H1 (cell line): ENCODE data around the gene SBF2. TPM values are rescaled to one million over a fixed set of nuclear protein-coding genes. Genes with fewer than 3 reads are reported as not detected.

ENCODE experiments used
- ASH2L ChIP-seq: fragments of 200-600, 300-600 bp; sonication (generic); IDR thresholded peaks from one replicate; pipeline ENCODE4 v1.7.1; 2017; ENCODE audit warnings: low read length
- ATF2 ChIP-seq: IDR thresholded peaks from 2 replicates; pipeline ENCODE4 v1.6.1; 2012; ENCODE audit warnings: low read length, inconsistent platforms
- EZH2 ChIP-seq: fragments of 200-600 bp; sonication (generic); IDR thresholded peaks from 2 replicates; pipeline ENCODE4 v1.7.1; 2012; ENCODE audit warnings: low read depth, mild to moderate bottlenecking, moderate library complexity, low read length, inconsistent platforms; ENCODE audit not compliant: severe bottlenecking
- GABPA ChIP-seq: IDR thresholded peaks from 2 replicates; pipeline ENCODE4 v1.6.1; 2011; ENCODE audit warnings: mild to moderate bottlenecking, low read length, moderate library complexity, borderline replicate concordance; ENCODE audit not compliant: insufficient read depth
- HDAC2 ChIP-seq, 2 experiments: fragments of 300-600 bp in 1 of 2; sonication (generic) in 1 of 2; IDR thresholded peaks; 2 replicates each; pipeline ENCODE4 v1.6.1; 2011 to 2012; ENCODE audit warnings: low read depth in 2 of 2, low read length in 2 of 2, mild to moderate bottlenecking in 2 of 2, moderate library complexity in 2 of 2, borderline replicate concordance in 1 of 2, inconsistent platforms in 1 of 2
- RBBP5 ChIP-seq: IDR thresholded peaks from 2 replicates; pipeline ENCODE4 v1.7.1; 2012; ENCODE audit warnings: low read depth, mild to moderate bottlenecking, inconsistent platforms, low read length, moderate library complexity, borderline replicate concordance
- SIN3A ChIP-seq, 2 experiments: IDR thresholded peaks in 1 of 2; conservative IDR thresholded peaks in 1 of 2; 2 replicates each; pipeline ENCODE4 v1.6.1; 2011 to 2012; ENCODE audit warnings: low read length in 2 of 2, improper control_type of control experiment in 1 of 2, low read depth in 1 of 2, mild to moderate bottlenecking in 1 of 2
- SRF ChIP-seq: IDR thresholded peaks from 2 replicates; pipeline ENCODE4 v1.6.1; 2011; ENCODE audit warnings: mild to moderate bottlenecking, low read depth, low read length, moderate library complexity
- polyA plus RNA-seq, 7 experiments: library from polyadenylated mRNA; depleted of rRNA in 3 of 7; stranded (reverse) in 5 of 7; unstranded in 2 of 7; fragments of >200 nt in 5 of 7; fragments of 200-250 nt in 2 of 7; gene quantifications; 1 replicate in 5 of 7; 2 replicates in 1 of 7; 4 replicates in 1 of 7; pipeline versions ENCODE4 v1.2.1 to v1.2.3, GENCODE V29; 2011 to 2013; ENCODE audit warnings: missing spikeins in 2 of 7, mixed read lengths in 2 of 7
- total RNA-seq: library from RNA; stranded (reverse); fragmentation: NEBNext Ultra II Directional; extraction: Animal tissue kit (Norgen Biotek cat#: 25700); gene quantifications from 2 replicates; pipeline ENCODE4 v1.2.1, GENCODE V29; 2021

SBF2 gene
- total and polyA plus RNA-seq, 2 of the 8 experiments (the other 6 are each of a cell fraction or from before 2014, with no cell fraction given) = 36.7 to 50.5 TPM

- TF ChIP-seq ASH2L (peak; percentile 17), SRF (no peak), HDAC2 (IDR thresholded peaks at IDR 0.05; ENCODE audit: borderline replicate concordance in 1 of 2, low read depth in 2 of 2, low read length in 2 of 2) (peak in 1 of 2 experiments; percentile 22; a peak in 1 of 4 replicates), SIN3A (conservative IDR thresholded peaks at IDR 0.05 in 1 of 2, IDR thresholded peaks at IDR 0.05 in 1 of 2; ENCODE audit: low read depth in 1 of 2, low read length in 2 of 2) (peak in 1 of 2 experiments; percentile 36; a peak in 1 of 4 replicates), EZH2 (no peak), GABPA (no peak), RBBP5 (peak; percentile 6; the same call in 1 of the 2 replicates), ATF2 (peak; percentile 24; the same call in 1 of the 2 replicates)
These were observed 11.4 kb upstream of the SBF2 start (continued) for GRCh38 chr11:10305262-10305963.
